SK-N-MC (cell line): ENCODE data around the gene KRT82.

ENCODE experiments used
- EZH2 ChIP-seq: fragments of 200-600 bp; sonication (generic); IDR thresholded peaks from one replicate; pipeline ENCODE4 v1.6.1; 2017; ENCODE audit warnings: antibody characterized with exemption
- FOXP2 ChIP-seq: optimal IDR thresholded peaks from 2 replicates; pipeline ENCODE3; 2011; ENCODE audit warnings: mild to moderate bottlenecking, moderate library complexity; ENCODE audit not compliant: insufficient read depth; ENCODE audit errors: extremely low read length, control extremely low read depth
- POLR2AphosphoS5 ChIP-seq: IDR thresholded peaks from 2 replicates; pipeline ENCODE4 v1.6.1; 2012; ENCODE audit warnings: mild to moderate bottlenecking, low read depth, low read length, borderline replicate concordance

DNA sequence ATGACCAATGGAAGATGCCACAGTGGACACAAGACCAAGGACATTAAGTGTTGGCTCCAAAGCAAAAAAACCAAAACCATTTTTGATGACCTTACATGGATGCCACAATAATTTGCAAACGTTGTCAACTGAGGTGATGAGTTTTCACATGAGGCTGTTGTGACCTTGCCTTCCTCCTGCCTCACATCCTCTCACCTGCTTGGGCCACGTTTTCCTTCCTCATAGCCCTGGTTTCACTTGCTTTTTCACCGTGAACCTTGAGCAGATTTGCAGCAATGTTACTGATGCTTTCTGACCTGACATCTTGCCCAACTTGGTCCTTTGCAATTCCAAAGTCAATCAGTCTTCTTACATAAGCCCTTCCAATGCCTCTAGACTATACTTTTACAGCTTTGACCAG lies 42.1 kb upstream of the KRT82 start:
- TF ChIP-seq POLR2AphosphoS5 (no peak), EZH2 (no peak), FOXP2 (no peak)
